Vagina (tissue), 2 donors: ENCODE data around the gene ERVH48-1. TPM values are rescaled to one million over a fixed set of nuclear protein-coding genes. Genes with fewer than 3 reads are reported as not detected.
"Not testable (repeated sequence)": the region's sequence is repeated elsewhere in the genome, so short reads cannot be mapped to it uniquely, and the experiment has no call there.

ENCODE experiments used
- DNase-seq, 2 donors: peaks; one replicate each; pipeline ENCODE4 v3.0.0-alpha.2; 2017; ENCODE audit errors: extremely low spot score in 2 of 2
- H3K27ac ChIP-seq: fragments of 200-600 bp; sonication (generic); one replicate; pipeline ENCODE4 v1.5.1; 2019
- H3K27me3 ChIP-seq: fragments of 200-600 bp; sonication (generic); one replicate; pipeline ENCODE4 v1.5.1; 2019
- H3K36me3 ChIP-seq, 2 donors: fragments of 200-600 bp; sonication (generic); one replicate each; pipeline ENCODE4 v1.5.1; 2017 to 2019
- H3K4me1 ChIP-seq: fragments of 200-600 bp; sonication (generic); one replicate; pipeline ENCODE4 v1.5.1; 2019
- H3K4me3 ChIP-seq, 2 donors: fragments of 200-600 bp; sonication (generic); 1 replicate in 1 of 2; 2 replicates in 1 of 2; pipeline ENCODE4 v1.5.1; 2016 to 2019
- H3K9me3 ChIP-seq: fragments of 200-600 bp; sonication (generic); one replicate; pipeline ENCODE4 v1.5.1; 2019
- POLR2A ChIP-seq, 2 donors: fragments of 450-650 bp; IDR thresholded peaks; one replicate each; pipeline ENCODE4 v1.6.1; 2017; ENCODE audit warnings: antibody characterized with exemption in 2 of 2, mild to moderate bottlenecking in 2 of 2, moderate library complexity in 2 of 2
- POLR2AphosphoS5 ChIP-seq, 2 donors: sonication (generic); formaldehyde crosslinking; IDR thresholded peaks; one replicate each; pipeline ENCODE4 v1.9.0; 2017; ENCODE audit warnings: antibody characterized with exemption in 2 of 2, mild to moderate bottlenecking in 2 of 2, low read depth in 1 of 2; ENCODE audit not compliant: insufficient read depth in 1 of 2
- intact Hi-C: fragments of 100-400 bp; cut with DNase I; formaldehyde crosslinking; loops from one replicate; pipeline ENCODE4 v1.15.1; 2023
- total RNA-seq: library from RNA; depleted of rRNA; stranded (reverse); fragments of >200 nt; gene quantifications from one replicate; pipeline ENCODE4 v1.2.3, GENCODE V29; 2016
- TF ChIP-seq, protein P1 (sequence below), 3 experiments: fragments of 450-650 bp in 2 of 3; fragments of 200-600 bp in 1 of 3; sonication (generic) in 1 of 3; IDR thresholded peaks; one replicate each; pipeline ENCODE4 v1.5.1; 2017 to 2019; ENCODE audit warnings: antibody characterized with exemption in 3 of 3, mild to moderate bottlenecking in 2 of 3, moderate library complexity in 2 of 3

ERVH48-1 gene
- total RNA-seq, 1 donor from 2014 or later = not detected

DNA sequence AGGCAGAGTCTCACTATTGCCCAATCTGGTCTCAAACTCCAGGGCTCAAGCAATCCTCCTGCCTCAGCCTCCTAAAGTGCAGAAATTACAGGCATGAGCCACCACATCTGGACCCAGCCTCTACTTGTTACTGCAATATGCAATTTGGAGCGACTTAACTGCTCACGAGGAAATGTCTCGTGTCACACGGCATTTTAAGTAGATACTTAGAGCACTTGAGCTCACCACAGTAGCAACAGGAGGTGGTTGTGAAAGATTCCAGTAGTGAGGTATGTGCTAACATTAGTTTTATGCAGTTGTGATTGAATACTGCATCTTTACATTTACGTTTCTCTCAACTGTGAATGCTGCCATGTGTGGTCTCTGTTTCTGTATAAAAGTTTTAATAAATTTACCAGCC, 38.1 kb downstream of the ERVH48-1 start:
- H3K4me3 ChIP-seq = no peak overlapping the region
- no peak for DNase-seq
- no peaks in the 10 kb centered on the region for H3K9me3 ChIP-seq
- no peaks in the 10 kb centered on the region for H3K27me3 ChIP-seq
- no peaks in the 10 kb centered on the region for H3K36me3 ChIP-seq
- intact Hi-C loops = no loop called here
- peaks cover 2% of the 10 kb centered on the region for H3K4me1 ChIP-seq
- no peak overlapping the region for H3K27ac ChIP-seq
- TF ChIP-seq POLR2A (IDR thresholded peaks at IDR 0.05) (no peak), POLR2AphosphoS5 (IDR thresholded peaks at IDR 0.05; ENCODE audit: insufficient read depth in 1 of 2, low read depth in 1 of 2) (no peak)
- TF ChIP-seq, protein P1, sequence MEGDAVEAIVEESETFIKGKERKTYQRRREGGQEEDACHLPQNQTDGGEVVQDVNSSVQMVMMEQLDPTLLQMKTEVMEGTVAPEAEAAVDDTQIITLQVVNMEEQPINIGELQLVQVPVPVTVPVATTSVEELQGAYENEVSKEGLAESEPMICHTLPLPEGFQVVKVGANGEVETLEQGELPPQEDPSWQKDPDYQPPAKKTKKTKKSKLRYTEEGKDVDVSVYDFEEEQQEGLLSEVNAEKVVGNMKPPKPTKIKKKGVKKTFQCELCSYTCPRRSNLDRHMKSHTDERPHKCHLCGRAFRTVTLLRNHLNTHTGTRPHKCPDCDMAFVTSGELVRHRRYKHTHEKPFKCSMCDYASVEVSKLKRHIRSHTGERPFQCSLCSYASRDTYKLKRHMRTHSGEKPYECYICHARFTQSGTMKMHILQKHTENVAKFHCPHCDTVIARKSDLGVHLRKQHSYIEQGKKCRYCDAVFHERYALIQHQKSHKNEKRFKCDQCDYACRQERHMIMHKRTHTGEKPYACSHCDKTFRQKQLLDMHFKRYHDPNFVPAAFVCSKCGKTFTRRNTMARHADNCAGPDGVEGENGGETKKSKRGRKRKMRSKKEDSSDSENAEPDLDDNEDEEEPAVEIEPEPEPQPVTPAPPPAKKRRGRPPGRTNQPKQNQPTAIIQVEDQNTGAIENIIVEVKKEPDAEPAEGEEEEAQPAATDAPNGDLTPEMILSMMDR (IDR thresholded peaks at IDR 0.05) = no peak

DNA sequence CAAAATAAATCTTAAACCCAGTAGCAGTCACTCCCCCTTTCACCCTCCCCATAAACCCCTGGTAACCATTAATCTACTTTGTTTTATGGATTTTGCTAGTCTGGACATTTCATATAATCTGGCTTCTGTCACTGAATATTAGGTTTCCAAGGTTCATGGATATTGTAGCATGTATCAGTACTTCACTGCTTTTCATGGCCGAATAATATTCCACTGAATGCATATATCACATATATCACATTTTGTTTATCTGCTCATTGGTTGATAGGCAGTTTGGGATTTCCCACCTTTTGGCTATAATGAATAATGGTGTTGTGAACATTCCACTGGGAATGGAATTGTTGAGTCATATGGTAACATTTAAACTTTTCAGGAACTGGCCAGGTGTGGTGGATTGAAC, 41.5 kb downstream of the ERVH48-1 start:
- Histone ChIP-seq H3K4me3 (no peak overlapping the region), H3K27me3 (no peaks in the 10 kb centered on the region), H3K27ac (no peak overlapping the region), H3K4me1 (no peaks in the 10 kb centered on the region), H3K36me3 (no peaks in the 10 kb centered on the region), H3K9me3 (no peaks in the 10 kb centered on the region)
- TF ChIP-seq POLR2AphosphoS5 (IDR thresholded peaks at IDR 0.05; ENCODE audit: insufficient read depth in 1 of 2, low read depth in 1 of 2) = no peak
- intact Hi-C loops = no loop called here
- DNase-seq = no peak

DNA sequence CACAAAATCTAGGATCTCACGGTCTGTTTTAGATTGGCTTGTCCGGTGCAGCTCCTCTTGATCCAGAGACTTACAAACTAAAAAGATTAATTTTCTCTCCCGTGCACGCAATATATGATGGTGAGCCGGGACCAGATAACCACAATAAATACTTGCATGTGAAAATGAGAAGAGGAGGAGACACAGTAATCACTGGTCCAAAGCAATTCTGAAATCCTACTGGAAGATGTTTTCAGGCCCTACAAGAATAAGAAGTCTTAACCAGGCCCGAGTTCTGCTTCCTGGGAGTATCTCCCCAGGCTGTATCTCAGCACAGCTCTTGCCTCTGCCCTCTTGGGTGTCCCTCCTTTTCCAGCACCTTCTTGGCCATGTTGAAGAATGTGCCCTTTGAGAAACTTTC, 45.1 kb downstream of the ERVH48-1 start:
- Histone ChIP-seq H3K27ac (no peak overlapping the region), H3K9me3 (no peaks in the 10 kb centered on the region), H3K36me3 (peaks cover 0 to 11% of the 10 kb centered on the region in 2 donors), H3K4me3 (peak overlapping the region; percentile 82 to 91), H3K27me3 (no peaks in the 10 kb centered on the region), H3K4me1 (peaks cover 13% of the 10 kb centered on the region)
- TF ChIP-seq POLR2A (IDR thresholded peaks at IDR 0.05) = no peak
- TF ChIP-seq, protein P1 (IDR thresholded peaks at IDR 0.05) = no peak
- no peak for TF ChIP-seq POLR2AphosphoS5 (IDR thresholded peaks at IDR 0.05; ENCODE audit: insufficient read depth in 1 of 2, low read depth in 1 of 2)
- no peak for DNase-seq
- intact Hi-C loops = no loop called here

DNA sequence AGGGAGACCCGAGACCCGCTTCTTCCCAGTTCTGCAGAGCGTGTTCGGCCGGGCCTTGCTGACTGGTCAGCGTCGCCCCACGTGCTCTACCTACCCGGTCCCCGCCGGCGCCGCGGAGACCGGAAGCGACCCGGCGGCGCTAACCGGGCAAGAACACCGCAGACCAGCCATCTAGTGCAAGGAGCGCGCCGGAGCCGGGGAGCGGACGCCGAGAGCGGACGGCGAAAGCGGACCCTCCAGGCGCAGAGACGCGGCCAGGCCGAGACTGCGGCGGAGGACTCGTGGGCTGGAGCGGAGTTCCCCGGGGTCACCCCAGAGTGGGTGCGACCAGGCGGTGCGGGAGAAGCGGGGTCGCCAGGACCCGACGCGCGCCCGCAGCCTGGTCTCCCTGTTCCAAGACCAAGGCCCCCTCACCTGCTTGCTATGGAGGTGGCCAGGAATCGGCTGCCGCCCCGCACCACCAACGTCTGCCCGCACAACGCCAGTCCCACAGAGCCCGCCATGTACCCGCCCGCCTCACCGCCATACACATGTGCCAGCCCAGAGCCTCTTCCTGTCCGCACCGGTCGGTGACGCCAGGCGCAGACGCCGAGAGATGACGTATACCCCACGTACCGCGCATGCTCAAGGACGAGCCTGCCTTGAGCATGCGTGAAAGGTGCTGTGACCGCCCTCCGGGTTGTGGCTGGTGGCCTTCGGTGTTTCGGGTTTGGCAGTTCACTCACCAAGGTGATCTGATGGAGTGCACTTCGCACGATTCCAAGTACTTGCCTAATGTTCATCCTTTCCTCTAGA, 46.2 kb downstream of the ERVH48-1 start, which contains the start of gene WDR4:
TSS of gene WDR4 (minus strand) at position 547 of the 795 bp plus-strand sequence. CDS start at position 503, 44 bp downstream.
- peak; percentile 99 for DNase-seq
- no peaks in the 10 kb centered on the region for H3K27me3 ChIP-seq
- no peaks in the 10 kb centered on the region for H3K9me3 ChIP-seq
- peak within 1 kb of the TSS; percentile 80 for H3K27ac ChIP-seq
- peak within 1 kb of the TSS; percentile 82 to 91 for H3K4me3 ChIP-seq
- H3K4me1 ChIP-seq = peaks cover 13% of the 10 kb centered on the region
- peak; percentile 90 to 100 for TF ChIP-seq POLR2AphosphoS5 (IDR thresholded peaks at IDR 0.05; ENCODE audit: insufficient read depth in 1 of 2, low read depth in 1 of 2)
- TF ChIP-seq, protein P1 (IDR thresholded peaks at IDR 0.05) = no peak
- TF ChIP-seq POLR2A (IDR thresholded peaks at IDR 0.05) = peak in 1 of 2 donors; percentile 66
- peaks cover 0 to 19% of the 10 kb centered on the region in 2 donors for H3K36me3 ChIP-seq
- intact Hi-C loops = no loop called here

DNA sequence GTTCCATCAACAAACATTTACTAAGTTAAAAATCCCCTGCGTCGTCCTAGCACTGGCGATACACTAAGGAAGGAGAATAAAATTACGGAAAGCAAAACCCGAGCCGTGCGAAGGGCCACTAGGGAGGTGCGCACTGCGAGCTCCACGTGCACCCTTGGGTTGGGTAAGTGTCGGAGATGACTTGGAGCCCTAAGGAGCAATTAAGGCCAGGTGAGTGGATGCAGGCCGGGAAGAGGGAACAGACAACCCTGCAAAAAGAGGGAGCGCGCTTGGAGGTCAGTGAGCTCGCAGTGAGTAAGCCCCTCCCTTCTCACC, 46.8 kb downstream of the ERVH48-1 start:
- Histone ChIP-seq H3K27me3 (no peaks in the 10 kb centered on the region), H3K27ac (peak overlapping the region; percentile 80), H3K4me3 (peak overlapping the region; percentile 82 to 91), H3K9me3 (no peaks in the 10 kb centered on the region), H3K4me1 (peaks cover 13% of the 10 kb centered on the region), H3K36me3 (peaks cover 0 to 23% of the 10 kb centered on the region in 2 donors)
- TF ChIP-seq POLR2AphosphoS5 (IDR thresholded peaks at IDR 0.05; ENCODE audit: insufficient read depth in 1 of 2, low read depth in 1 of 2) (no peak), POLR2A (IDR thresholded peaks at IDR 0.05) (no peak)
- TF ChIP-seq, protein P1 (IDR thresholded peaks at IDR 0.05) = no peak
- intact Hi-C loops = no loop called here
- DNase-seq = no peak

DNA sequence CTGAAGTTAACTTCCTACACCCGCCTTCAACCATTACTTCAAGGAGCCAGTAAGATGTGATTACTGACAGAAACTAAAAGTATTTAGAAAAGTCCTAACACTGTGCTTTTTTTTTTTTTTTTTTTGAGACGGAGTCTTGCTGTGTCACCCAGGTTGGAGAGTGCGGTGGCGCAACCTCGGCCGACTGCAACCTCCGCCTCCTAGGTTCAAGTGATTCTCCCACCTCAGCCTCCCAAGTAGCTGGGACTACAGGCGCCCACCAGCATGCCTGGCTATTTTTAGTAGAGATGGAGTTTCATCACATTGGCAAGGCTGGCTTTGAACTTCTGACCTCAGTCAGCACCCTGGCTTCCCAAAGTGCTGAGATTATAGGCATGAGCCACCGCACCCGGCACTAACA, 49.6 kb downstream of the ERVH48-1 start:
- H3K9me3 ChIP-seq, H3K4me3 ChIP-seq, H3K27me3 ChIP-seq, DNase-seq, intact Hi-C loops, H3K27ac ChIP-seq: not testable (repeated sequence)
- H3K4me1 ChIP-seq = peaks cover 13% of the 10 kb centered on the region
- peaks cover 0 to 51% of the 10 kb centered on the region in 2 donors for H3K36me3 ChIP-seq
